ENCODE results near the gene GTF2F2.

DNA sequence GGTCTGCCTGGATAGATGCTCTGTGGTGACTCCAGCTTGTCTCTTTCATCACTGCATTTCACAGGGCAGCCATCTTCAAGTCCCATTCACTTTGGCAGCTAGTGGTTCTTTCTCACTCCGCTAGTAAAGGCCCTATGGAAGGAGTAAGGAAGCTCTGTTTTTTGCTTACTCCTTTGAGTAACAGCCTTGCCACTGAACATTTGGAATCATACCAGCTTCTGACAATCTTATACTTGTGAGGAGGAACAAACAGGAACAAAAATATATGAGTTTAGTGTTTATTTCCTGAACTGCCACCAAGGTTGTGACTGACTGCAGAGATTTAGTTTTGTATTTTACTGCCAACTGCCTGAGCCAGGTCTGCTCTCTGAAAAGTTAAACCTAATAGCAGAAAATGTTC, 41.9 kb downstream of the GTF2F2 start:
- TF ChIP-seq, protein P1, sequence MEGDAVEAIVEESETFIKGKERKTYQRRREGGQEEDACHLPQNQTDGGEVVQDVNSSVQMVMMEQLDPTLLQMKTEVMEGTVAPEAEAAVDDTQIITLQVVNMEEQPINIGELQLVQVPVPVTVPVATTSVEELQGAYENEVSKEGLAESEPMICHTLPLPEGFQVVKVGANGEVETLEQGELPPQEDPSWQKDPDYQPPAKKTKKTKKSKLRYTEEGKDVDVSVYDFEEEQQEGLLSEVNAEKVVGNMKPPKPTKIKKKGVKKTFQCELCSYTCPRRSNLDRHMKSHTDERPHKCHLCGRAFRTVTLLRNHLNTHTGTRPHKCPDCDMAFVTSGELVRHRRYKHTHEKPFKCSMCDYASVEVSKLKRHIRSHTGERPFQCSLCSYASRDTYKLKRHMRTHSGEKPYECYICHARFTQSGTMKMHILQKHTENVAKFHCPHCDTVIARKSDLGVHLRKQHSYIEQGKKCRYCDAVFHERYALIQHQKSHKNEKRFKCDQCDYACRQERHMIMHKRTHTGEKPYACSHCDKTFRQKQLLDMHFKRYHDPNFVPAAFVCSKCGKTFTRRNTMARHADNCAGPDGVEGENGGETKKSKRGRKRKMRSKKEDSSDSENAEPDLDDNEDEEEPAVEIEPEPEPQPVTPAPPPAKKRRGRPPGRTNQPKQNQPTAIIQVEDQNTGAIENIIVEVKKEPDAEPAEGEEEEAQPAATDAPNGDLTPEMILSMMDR (IDR thresholded peaks at IDR 0.05): no peak
- TF ChIP-seq SIN3A (IDR thresholded peaks at IDR 0.05; ENCODE audit: borderline replicate concordance, insufficient read depth, low read depth, low read length) (no peak), POLR2AphosphoS5 (IDR thresholded peaks at IDR 0.05; ENCODE audit: low read depth, low read length) (no peak), TCF7L2 (IDR thresholded peaks at IDR 0.05; ENCODE audit: low read depth, low read length) (no peak)
- TF ChIP-seq, protein P2, sequence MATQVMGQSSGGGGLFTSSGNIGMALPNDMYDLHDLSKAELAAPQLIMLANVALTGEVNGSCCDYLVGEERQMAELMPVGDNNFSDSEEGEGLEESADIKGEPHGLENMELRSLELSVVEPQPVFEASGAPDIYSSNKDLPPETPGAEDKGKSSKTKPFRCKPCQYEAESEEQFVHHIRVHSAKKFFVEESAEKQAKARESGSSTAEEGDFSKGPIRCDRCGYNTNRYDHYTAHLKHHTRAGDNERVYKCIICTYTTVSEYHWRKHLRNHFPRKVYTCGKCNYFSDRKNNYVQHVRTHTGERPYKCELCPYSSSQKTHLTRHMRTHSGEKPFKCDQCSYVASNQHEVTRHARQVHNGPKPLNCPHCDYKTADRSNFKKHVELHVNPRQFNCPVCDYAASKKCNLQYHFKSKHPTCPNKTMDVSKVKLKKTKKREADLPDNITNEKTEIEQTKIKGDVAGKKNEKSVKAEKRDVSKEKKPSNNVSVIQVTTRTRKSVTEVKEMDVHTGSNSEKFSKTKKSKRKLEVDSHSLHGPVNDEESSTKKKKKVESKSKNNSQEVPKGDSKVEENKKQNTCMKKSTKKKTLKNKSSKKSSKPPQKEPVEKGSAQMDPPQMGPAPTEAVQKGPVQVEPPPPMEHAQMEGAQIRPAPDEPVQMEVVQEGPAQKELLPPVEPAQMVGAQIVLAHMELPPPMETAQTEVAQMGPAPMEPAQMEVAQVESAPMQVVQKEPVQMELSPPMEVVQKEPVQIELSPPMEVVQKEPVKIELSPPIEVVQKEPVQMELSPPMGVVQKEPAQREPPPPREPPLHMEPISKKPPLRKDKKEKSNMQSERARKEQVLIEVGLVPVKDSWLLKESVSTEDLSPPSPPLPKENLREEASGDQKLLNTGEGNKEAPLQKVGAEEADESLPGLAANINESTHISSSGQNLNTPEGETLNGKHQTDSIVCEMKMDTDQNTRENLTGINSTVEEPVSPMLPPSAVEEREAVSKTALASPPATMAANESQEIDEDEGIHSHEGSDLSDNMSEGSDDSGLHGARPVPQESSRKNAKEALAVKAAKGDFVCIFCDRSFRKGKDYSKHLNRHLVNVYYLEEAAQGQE (IDR thresholded peaks at IDR 0.05; ENCODE audit: insufficient read depth in 1 of 2, low read depth in 2 of 2, low read length in 1 of 2): no peak

Measured in Panc1 (cell line).